Tibial nerve (tissue), 4 donors: ENCODE measurements around the gene ALPI. TPM values are rescaled to one million over a fixed set of nuclear protein-coding genes. Genes with fewer than 3 reads are reported as not detected.

ENCODE experiments used
- DNase-seq, 2 donors: peaks; one replicate each; pipeline ENCODE4 v3.0.0-alpha.2; 2019; ENCODE audit warnings: low spot score in 2 of 2
- H3K27ac ChIP-seq, 4 donors: fragments of 200-600 bp; sonication (generic) in 3 of 4; one replicate each; pipeline ENCODE4 v1.5.1; 2017 to 2019; ENCODE audit warnings: mild to moderate bottlenecking in 1 of 4
- H3K27me3 ChIP-seq, 2 donors: fragments of 200-600 bp; sonication (generic) in 1 of 2; one replicate each; pipeline versions ENCODE4 v1.5.1 to v1.6.0; 2017 to 2019
- H3K36me3 ChIP-seq, 3 donors: fragments of 200-600 bp; sonication (generic); one replicate each; pipeline ENCODE4 v1.5.1; 2018 to 2019
- H3K4me1 ChIP-seq, 4 donors: fragments of 200-600 bp; sonication (generic) in 3 of 4; one replicate each; pipeline ENCODE4 v1.5.1; 2017 to 2019
- H3K4me3 ChIP-seq, 4 donors: fragments of 200-600 bp; sonication (generic) in 3 of 4; one replicate each; pipeline ENCODE4 v1.5.1; 2017 to 2019; ENCODE audit warnings: mild to moderate bottlenecking in 1 of 4, moderate library complexity in 1 of 4
- H3K9me3 ChIP-seq, 4 donors: fragments of 200-600 bp; sonication (generic) in 3 of 4; one replicate each; pipeline ENCODE4 v1.5.1; 2017 to 2019
- CTCF ChIP-seq, 5 experiments: fragments of 200-600 bp in 3 of 5; fragments of 450-650 bp in 2 of 5; sonication (generic) in 3 of 5; IDR thresholded peaks; one replicate each; pipeline ENCODE4 v1.5.1; 2016 to 2019; ENCODE audit warnings: antibody characterized with exemption in 5 of 5, mild to moderate bottlenecking in 3 of 5, moderate library complexity in 2 of 5
- EP300 ChIP-seq, 2 donors: sonication (generic); formaldehyde crosslinking; IDR thresholded peaks; one replicate each; pipeline ENCODE4 v1.6.1; 2017; ENCODE audit warnings: antibody characterized with exemption in 2 of 2, mild to moderate bottlenecking in 1 of 2
- POLR2A ChIP-seq, 2 donors: fragments of 450-650 bp; IDR thresholded peaks; one replicate each; pipeline ENCODE4 v1.6.1; 2017; ENCODE audit warnings: antibody characterized with exemption in 2 of 2, mild to moderate bottlenecking in 2 of 2, moderate library complexity in 2 of 2
- WGBS, 2 donors: methylation state at CpG; one replicate each; pipeline ENCODE4 v1.1.5; 2018; 5-methylcytosine and 5-hydroxymethylcytosine counted together
- total RNA-seq, 4 donors: library from RNA; depleted of rRNA; stranded (reverse); fragments of >200 nt; gene quantifications; one replicate each; pipeline ENCODE4 v1.1.0, GENCODE V29; 2016

The ALPI gene
- total RNA-seq, 4 donors from 2014 or later: not detected

DNA sequence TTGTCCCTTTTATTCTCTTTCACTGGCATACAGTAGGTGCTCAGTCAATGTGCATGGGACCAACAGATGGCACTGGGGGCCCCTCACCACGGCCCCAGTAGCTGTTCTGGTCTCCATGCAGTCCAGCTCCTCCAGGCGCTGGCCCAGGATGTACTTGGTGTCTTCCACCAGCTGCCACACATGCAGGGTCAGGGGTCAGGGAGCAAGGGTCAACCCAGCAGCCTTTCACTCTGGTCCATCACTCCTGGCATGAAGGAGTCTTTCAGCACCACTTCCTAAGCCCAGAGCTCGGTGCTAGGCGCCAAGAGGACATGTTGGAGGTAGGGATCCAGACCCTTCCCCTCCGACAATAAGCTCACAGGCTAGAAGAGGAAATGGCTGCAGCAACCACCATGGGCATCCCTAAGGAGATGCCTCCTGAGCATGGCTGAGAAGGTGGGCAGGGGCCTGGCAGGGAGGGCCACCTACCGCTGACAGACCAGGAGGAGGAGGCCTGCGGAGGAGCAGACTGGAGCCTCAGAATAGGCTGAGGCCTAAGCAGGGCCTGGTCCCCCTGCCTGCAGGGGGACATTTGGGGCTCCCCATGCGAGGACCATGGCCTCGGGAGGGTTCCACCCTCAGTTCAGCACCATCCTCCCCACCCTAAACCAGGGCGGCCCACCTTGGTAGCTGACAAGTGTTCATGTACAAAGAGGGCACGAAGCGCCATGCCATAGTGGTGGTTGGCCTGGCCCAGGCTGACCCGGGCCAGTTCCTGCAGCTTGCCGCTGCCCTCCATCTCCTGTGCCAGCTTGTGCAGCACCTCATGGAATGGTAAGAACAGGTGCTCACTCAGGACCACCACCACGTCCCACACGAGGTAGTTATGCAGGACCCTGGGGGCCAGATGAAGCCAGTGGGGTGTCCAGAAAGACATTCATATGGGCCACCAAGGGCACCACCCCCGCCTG lies 39.2 kb upstream of the ALPI start:
- H3K36me3 ChIP-seq: no peaks in the 10 kb centered on the region
- no peak for DNase-seq
- WGBS, 2 donors: 91 to 94% methylated on average over 10 to 11 of the region's 17 CpGs
- H3K4me3 ChIP-seq: no peak overlapping the region
- H3K27ac ChIP-seq: no peak overlapping the region
- no peak for TF ChIP-seq POLR2A (IDR thresholded peaks at IDR 0.05)
- no peak for TF ChIP-seq EP300 (IDR thresholded peaks at IDR 0.05)
- TF ChIP-seq CTCF (IDR thresholded peaks at IDR 0.05): no peak
- H3K27me3 ChIP-seq: peaks cover 0 to 81% of the 10 kb centered on the region in 2 donors
- H3K4me1 ChIP-seq: peaks cover 0 to 29% (median 5%) of the 10 kb centered on the region in 4 donors
- H3K9me3 ChIP-seq: peaks cover 0 to under 1% (median 0%) of the 10 kb centered on the region in 4 donors

GRCh38 chr2:232417489-232417888 lies 38.5 kb upstream of the ALPI start:
- H3K27me3 ChIP-seq: peaks cover 0 to 81% of the 10 kb centered on the region in 2 donors
- no peak overlapping the region for H3K27ac ChIP-seq
- TF ChIP-seq POLR2A (IDR thresholded peaks at IDR 0.05) (no peak), CTCF (IDR thresholded peaks at IDR 0.05) (no peak), EP300 (IDR thresholded peaks at IDR 0.05) (no peak)
- H3K4me3 ChIP-seq: no peak overlapping the region
- 70 to 95% methylated on average over 2 to 5 of the region's 5 CpGs for WGBS, 2 donors
- peaks cover 0 to 7% (median 0%) of the 10 kb centered on the region in 4 donors for H3K9me3 ChIP-seq
- no peaks in the 10 kb centered on the region for H3K36me3 ChIP-seq
- no peak for DNase-seq
- H3K4me1 ChIP-seq: peaks cover 0 to 29% (median 5%) of the 10 kb centered on the region in 4 donors

DNA sequence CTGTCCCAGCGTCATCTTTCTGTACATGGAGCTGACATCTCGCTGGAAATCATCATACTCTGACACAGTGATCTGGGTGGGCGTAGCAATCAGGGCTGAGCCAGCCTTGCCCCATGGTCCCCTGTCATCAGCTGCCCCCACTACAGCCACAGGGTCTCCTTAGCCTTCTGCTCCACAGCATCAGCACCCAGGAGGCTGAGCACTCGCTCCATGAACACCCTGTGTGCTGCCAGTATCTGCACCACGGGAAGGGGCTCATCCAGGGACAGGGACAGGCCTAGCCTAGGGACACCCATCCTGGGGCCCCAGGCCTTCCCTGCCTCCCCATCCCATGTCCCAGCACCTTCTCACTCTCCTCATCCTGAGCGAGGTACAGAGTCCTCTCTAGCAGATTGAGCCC lies 37.9 kb upstream of the ALPI start:
- H3K4me3 ChIP-seq: no peak overlapping the region
- peaks cover 0 to 11% (median 0%) of the 10 kb centered on the region in 4 donors for H3K9me3 ChIP-seq
- WGBS, 2 donors: 43 to 65% methylated on average over 3 to 5 of the region's 6 CpGs
- H3K27me3 ChIP-seq: peaks cover 0 to 78% of the 10 kb centered on the region in 2 donors
- DNase-seq: no peak
- no peaks in the 10 kb centered on the region for H3K36me3 ChIP-seq
- no peak overlapping the region for H3K27ac ChIP-seq
- TF ChIP-seq CTCF (IDR thresholded peaks at IDR 0.05): no peak
- H3K4me1 ChIP-seq: peaks cover 0 to 29% (median 5%) of the 10 kb centered on the region in 4 donors

DNA sequence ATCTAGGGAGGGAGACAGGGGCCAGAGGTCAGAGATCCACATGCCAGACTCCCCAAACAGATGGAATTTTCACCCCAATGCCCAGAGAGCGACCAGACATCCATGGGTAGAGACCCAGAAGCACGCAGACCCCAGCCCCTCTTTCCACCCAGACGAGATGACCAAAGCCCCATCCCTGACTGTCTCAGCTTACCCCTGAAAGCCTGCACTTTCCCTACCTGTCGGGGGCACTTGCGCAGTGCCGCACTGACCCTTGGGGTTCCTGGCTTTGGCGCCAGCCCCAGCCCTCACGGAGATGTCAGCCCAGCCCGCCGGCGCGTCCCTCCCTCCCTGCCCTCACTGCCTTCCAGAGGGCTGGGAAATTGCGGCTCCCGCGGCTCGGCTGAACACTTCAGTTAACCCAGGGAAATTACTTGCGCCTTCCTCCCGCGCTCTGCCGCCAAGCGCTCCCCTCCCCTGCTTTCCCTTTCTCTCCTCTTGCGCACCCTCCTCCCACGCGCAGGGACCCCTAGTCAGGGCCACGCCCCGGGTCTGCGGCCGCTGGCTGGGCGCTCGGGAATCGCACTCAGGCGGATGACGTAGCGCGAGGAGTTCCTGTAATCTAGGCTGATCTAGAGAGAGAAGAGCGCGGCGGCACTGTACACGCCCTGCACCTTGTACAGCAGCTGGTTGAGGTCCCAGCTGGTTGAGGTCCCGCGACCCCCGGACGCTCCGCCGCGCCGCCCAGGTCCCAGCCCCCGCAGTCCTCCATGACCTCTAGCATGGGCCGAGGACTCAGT lies 37.3 kb upstream of the ALPI start:
- 1 to 2% methylated on average over 36 to 41 of the region's 49 CpGs for WGBS, 2 donors
- Histone ChIP-seq H3K9me3 (peaks cover 0 to 11% (median 0%) of the 10 kb centered on the region in 4 donors), H3K4me1 (peaks cover 0 to 29% (median 5%) of the 10 kb centered on the region in 4 donors), H3K27me3 (peaks cover 0 to 72% of the 10 kb centered on the region in 2 donors), H3K36me3 (no peaks in the 10 kb centered on the region), H3K27ac (no peak overlapping the region), H3K4me3 (peak overlapping the region in 1 of 4 donors; percentile 27)
- no peak for DNase-seq
- no peak for TF ChIP-seq EP300 (IDR thresholded peaks at IDR 0.05)
- TF ChIP-seq CTCF (IDR thresholded peaks at IDR 0.05): no peak
